HepG2 (cell line): Measurements from ENCODE around the gene G6PC3. TPM values are rescaled to one million over a fixed set of nuclear protein-coding genes. Genes with fewer than 3 reads are reported as not detected.

Experiments used
- ADNP ChIP-seq: sonication (generic); formaldehyde crosslinking; IDR thresholded peaks from 2 replicates; pipeline ENCODE4 v1.4.0; 2020; ENCODE audit warnings: missing genetic modification reagents
- CCDC6 ChIP-seq: sonication (generic); formaldehyde crosslinking; IDR thresholded peaks from 2 replicates; pipeline ENCODE4 v1.8.1; 2022; ENCODE audit warnings: mild to moderate bottlenecking, missing genetic modification reagents, moderate library complexity
- CREM ChIP-seq, 2 experiments: sonication (generic) in 1 of 2; formaldehyde crosslinking in 1 of 2; IDR thresholded peaks; 2 replicates each; pipeline versions ENCODE4 v1.4.0 to v1.6.1; 2016 to 2020; ENCODE audit warnings: antibody characterized with exemption in 1 of 2, mild to moderate bottlenecking in 1 of 2, missing genetic modification reagents in 1 of 2
- FOXP1 ChIP-seq, 2 experiments: fragments of 450-650 bp in 1 of 2; IDR thresholded peaks; 2 replicates each; pipeline ENCODE4 v1.6.1; 2017 to 2018; ENCODE audit warnings: antibody characterized with exemption in 1 of 2
- HOXD1 ChIP-seq: sonication (generic); formaldehyde crosslinking; IDR thresholded peaks from 2 replicates; pipeline ENCODE4 v1.5.0; 2020; ENCODE audit warnings: missing genetic modification reagents
- MIXL1 ChIP-seq: IDR thresholded peaks from 2 replicates; pipeline ENCODE4 v1.6.1; 2016
- NR2C2 ChIP-seq: sonication (generic); formaldehyde crosslinking; IDR thresholded peaks from 2 replicates; pipeline ENCODE4 v1.4.0; 2020; ENCODE audit warnings: missing genetic modification reagents, mild to moderate bottlenecking, moderate library complexity, borderline replicate concordance
- PHF8 ChIP-seq: sonication (generic); formaldehyde crosslinking; IDR thresholded peaks from 2 replicates; pipeline ENCODE4 v1.5.0; 2020; ENCODE audit warnings: missing genetic modification reagents
- RBAK ChIP-seq: sonication (generic); formaldehyde crosslinking; IDR thresholded peaks from 2 replicates; pipeline ENCODE4 v1.5.1; 2020; ENCODE audit warnings: mild to moderate bottlenecking, missing genetic modification reagents
- RBFOX2 ChIP-seq: fragments of 200-400 bp; formaldehyde crosslinking; IDR thresholded peaks from 2 replicates; pipeline ENCODE4 v1.6.1; 2017; ENCODE audit warnings: low read depth, mild to moderate bottlenecking, low read length
- RCOR2 ChIP-seq: IDR thresholded peaks from 2 replicates; pipeline ENCODE4 v1.6.1; 2016; ENCODE audit warnings: missing biosample characterization, missing genetic modification reagents
- RELA ChIP-seq: sonication (generic); formaldehyde crosslinking; IDR thresholded peaks from 2 replicates; pipeline ENCODE4 v1.4.0; 2020; ENCODE audit warnings: missing genetic modification reagents
- RFX3 ChIP-seq: IDR thresholded peaks from 2 replicates; pipeline ENCODE4 v1.6.1; 2016; ENCODE audit warnings: missing biosample characterization, missing genetic modification reagents
- RFXANK ChIP-seq: IDR thresholded peaks from 2 replicates; pipeline ENCODE4 v1.6.1; 2016
- SMAD3 ChIP-seq: sonication (generic); formaldehyde crosslinking; IDR thresholded peaks from 2 replicates; pipeline ENCODE4 v1.4.0; 2020; ENCODE audit warnings: missing genetic modification reagents
- SRSF4 ChIP-seq: fragments of 200-400 bp; formaldehyde crosslinking; IDR thresholded peaks from one replicate; pipeline ENCODE4 v1.6.1; 2018; ENCODE audit warnings: mild to moderate bottlenecking, low read depth, low read length, moderate library complexity; ENCODE audit not compliant: poor library complexity, severe bottlenecking
- ZNF160 ChIP-seq: sonication (generic); formaldehyde crosslinking; IDR thresholded peaks from 2 replicates; pipeline ENCODE4 v1.8.0; 2022; ENCODE audit warnings: mild to moderate bottlenecking, inconsistent platforms, missing genetic modification reagents
- ZNF296 ChIP-seq: sonication (generic); formaldehyde crosslinking; conservative IDR thresholded peaks from 2 replicates; pipeline ENCODE4 v1.5.0; 2020; ENCODE audit warnings: mild to moderate bottlenecking, missing genetic modification reagents
- ZNF350 ChIP-seq: sonication (generic); formaldehyde crosslinking; IDR thresholded peaks from 2 replicates; pipeline ENCODE4 v1.4.0; 2020; ENCODE audit warnings: mild to moderate bottlenecking, low read depth, missing genetic modification reagents, borderline replicate concordance
- ZNF501 ChIP-seq: sonication (generic); formaldehyde crosslinking; IDR thresholded peaks from 2 replicates; pipeline ENCODE4 v1.5.1; 2020; ENCODE audit warnings: mild to moderate bottlenecking, moderate library complexity, missing genetic modification reagents
- ZNF616 ChIP-seq: sonication (generic); formaldehyde crosslinking; IDR thresholded peaks from 2 replicates; pipeline ENCODE4 v1.5.0; 2020; ENCODE audit warnings: low read depth, mild to moderate bottlenecking, missing genetic modification reagents
- ZNF788 ChIP-seq: sonication (generic); formaldehyde crosslinking; IDR thresholded peaks from 2 replicates; pipeline ENCODE4 v1.5.0; 2020; ENCODE audit warnings: mild to moderate bottlenecking, missing genetic modification reagents, borderline replicate concordance
- ZNF850 ChIP-seq: sonication (generic); formaldehyde crosslinking; conservative IDR thresholded peaks from 2 replicates; pipeline ENCODE4 v1.9.0; 2021; ENCODE audit warnings: mild to moderate bottlenecking, missing genetic modification reagents
- ZSCAN22 ChIP-seq: sonication (generic); formaldehyde crosslinking; IDR thresholded peaks from 2 replicates; pipeline ENCODE4 v1.4.0; 2020; ENCODE audit warnings: mild to moderate bottlenecking, missing genetic modification reagents
- polyA plus RNA-seq, 8 experiments: library from polyadenylated mRNA; depleted of rRNA in 3 of 8; stranded (reverse) in 7 of 8; unstranded in 1 of 8; fragments of >200 nt; fragmentation: Illumina TruSeq in 4 of 8; extraction: Trizol in 4 of 8; gene quantifications; 2 replicates each; pipeline versions ENCODE4 v1.2.1 to v1.2.3, GENCODE V29; 2011 to 2016; ENCODE audit warnings: low read depth in 4 of 8, missing spikeins in 1 of 8, mixed read lengths in 1 of 8; ENCODE audit not compliant: insufficient read depth in 1 of 8
- total RNA-seq, 5 experiments: library from RNA; depleted of rRNA; stranded (reverse); fragments of >200 nt; fragmentation: Illumina TruSeq; extraction: Trizol; gene quantifications; 2 replicates each; pipeline ENCODE4 v1.2.3, GENCODE V29; 2016; ENCODE audit warnings: low read depth in 1 of 5
- TF ChIP-seq, protein P1 (sequence below): sonication (generic); formaldehyde crosslinking; IDR thresholded peaks from 2 replicates; pipeline ENCODE4 v1.4.0; 2020; ENCODE audit warnings: missing genetic modification reagents, borderline replicate concordance
- TF ChIP-seq, protein P2 (sequence below): IDR thresholded peaks from 2 replicates; pipeline ENCODE4 v1.6.1; 2016; ENCODE audit warnings: control low read depth

The G6PC3 gene
- total and polyA plus RNA-seq, 2 of the 13 experiments (the other 11 are each of a cell fraction or from before 2014, with no cell fraction given): 38.5 to 75.8 TPM

DNA sequence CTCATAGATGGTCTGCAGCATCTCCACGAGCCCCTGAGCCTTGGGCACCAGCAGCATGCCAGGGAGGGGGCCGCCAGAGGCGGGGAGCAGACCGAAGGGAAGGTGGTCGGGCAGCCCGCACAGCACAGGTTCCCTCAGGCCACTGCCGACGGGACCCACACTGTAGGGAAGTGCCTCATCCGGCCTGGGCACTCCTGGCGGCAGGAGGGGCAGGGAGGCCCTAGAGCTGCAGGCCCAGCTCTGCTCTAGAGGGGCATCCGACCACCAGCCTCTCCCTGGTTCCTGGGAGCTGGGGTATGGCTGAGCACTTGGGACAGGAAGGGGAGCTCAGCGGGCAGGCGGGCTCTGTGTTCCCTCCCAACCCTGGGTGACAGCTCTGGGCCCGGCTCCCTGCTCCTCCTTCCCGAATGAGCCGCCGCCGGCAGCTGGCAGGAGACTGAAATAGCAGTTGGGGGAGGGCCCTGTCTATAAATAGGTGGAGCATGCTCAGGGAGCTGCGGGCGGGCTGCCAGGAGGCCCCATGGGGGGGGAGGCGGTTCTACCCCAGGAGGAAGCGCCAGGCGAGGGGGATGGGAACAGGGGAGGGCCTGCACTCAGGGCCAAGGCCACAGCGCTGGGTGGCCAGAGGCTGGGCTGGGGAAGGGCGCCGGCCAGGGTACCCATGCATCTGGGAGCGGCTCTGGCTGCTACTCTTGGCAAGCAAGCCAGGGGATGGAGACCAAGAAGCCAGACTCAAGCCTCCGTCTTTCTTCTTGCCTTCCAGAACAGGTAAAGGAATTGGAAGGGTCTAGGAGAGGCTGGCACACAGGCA is 40.5 kb downstream of the G6PC3 start (continued):
- TF ChIP-seq, protein P1, sequence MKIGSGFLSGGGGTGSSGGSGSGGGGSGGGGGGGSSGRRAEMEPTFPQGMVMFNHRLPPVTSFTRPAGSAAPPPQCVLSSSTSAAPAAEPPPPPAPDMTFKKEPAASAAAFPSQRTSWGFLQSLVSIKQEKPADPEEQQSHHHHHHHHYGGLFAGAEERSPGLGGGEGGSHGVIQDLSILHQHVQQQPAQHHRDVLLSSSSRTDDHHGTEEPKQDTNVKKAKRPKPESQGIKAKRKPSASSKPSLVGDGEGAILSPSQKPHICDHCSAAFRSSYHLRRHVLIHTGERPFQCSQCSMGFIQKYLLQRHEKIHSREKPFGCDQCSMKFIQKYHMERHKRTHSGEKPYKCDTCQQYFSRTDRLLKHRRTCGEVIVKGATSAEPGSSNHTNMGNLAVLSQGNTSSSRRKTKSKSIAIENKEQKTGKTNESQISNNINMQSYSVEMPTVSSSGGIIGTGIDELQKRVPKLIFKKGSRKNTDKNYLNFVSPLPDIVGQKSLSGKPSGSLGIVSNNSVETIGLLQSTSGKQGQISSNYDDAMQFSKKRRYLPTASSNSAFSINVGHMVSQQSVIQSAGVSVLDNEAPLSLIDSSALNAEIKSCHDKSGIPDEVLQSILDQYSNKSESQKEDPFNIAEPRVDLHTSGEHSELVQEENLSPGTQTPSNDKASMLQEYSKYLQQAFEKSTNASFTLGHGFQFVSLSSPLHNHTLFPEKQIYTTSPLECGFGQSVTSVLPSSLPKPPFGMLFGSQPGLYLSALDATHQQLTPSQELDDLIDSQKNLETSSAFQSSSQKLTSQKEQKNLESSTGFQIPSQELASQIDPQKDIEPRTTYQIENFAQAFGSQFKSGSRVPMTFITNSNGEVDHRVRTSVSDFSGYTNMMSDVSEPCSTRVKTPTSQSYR (CRISPR knock-in tag): peak; percentile 99
- TF ChIP-seq RCOR2 (CRISPR knock-in tag): peak; percentile 97
- peak; percentile 91 for TF ChIP-seq MIXL1 (CRISPR knock-in tag)
- peak; percentile 23 for TF ChIP-seq HOXD1 (CRISPR knock-in tag)
- TF ChIP-seq ZNF501: peak; percentile 100
- peak; percentile 20; the same call in 1 of the 2 replicates for TF ChIP-seq ZNF296 (CRISPR knock-in tag)
- TF ChIP-seq RBAK (CRISPR knock-in tag): no peak
- TF ChIP-seq CREM (IDR thresholded peaks at IDR 0.05): peak; percentile 83
- no peak for TF ChIP-seq CREM (CRISPR knock-in tag; IDR thresholded peaks at IDR 0.05)
- TF ChIP-seq FOXP1 (IDR thresholded peaks at IDR 0.05): no peak
- TF ChIP-seq FOXP1 (CRISPR knock-in tag; IDR thresholded peaks at IDR 0.05): peak; percentile 86
- peak; percentile 92 for TF ChIP-seq ZNF160 (CRISPR knock-in tag)
- no peak for TF ChIP-seq ADNP (CRISPR knock-in tag)
- no peak for TF ChIP-seq SRSF4
- peak; percentile 87; the same call in 1 of the 2 replicates for TF ChIP-seq CCDC6 (CRISPR knock-in tag)
- peak; percentile 99 for TF ChIP-seq ZNF350 (CRISPR knock-in tag)
- 0 out of 2 replicates have a peak, but pooled peaks have one; percentile 36 for TF ChIP-seq RFX3 (CRISPR knock-in tag)
- peak; percentile 50; the same call in 1 of the 2 replicates for TF ChIP-seq RELA (CRISPR knock-in tag)
- peak; percentile 82 for TF ChIP-seq ZNF616 (CRISPR knock-in tag)
- TF ChIP-seq SMAD3 (CRISPR knock-in tag): peak; percentile 95
- peak; percentile 87 for TF ChIP-seq NR2C2
- TF ChIP-seq RBFOX2: peak; percentile 93
- peak; percentile 73 for TF ChIP-seq PHF8 (CRISPR knock-in tag)
- TF ChIP-seq, protein P2, sequence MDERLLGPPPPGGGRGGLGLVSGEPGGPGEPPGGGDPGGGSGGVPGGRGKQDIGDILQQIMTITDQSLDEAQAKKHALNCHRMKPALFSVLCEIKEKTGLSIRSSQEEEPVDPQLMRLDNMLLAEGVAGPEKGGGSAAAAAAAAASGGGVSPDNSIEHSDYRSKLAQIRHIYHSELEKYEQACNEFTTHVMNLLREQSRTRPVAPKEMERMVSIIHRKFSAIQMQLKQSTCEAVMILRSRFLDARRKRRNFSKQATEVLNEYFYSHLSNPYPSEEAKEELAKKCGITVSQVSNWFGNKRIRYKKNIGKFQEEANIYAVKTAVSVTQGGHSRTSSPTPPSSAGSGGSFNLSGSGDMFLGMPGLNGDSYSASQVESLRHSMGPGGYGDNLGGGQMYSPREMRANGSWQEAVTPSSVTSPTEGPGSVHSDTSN (CRISPR knock-in tag): peak; percentile 8
- TF ChIP-seq ZSCAN22: peak; percentile 81; the same call in 1 of the 2 replicates
- TF ChIP-seq ZNF788 (CRISPR knock-in tag): peak; percentile 100
- TF ChIP-seq RFXANK (CRISPR knock-in tag): peak; percentile 92
- TF ChIP-seq ZNF850: 0 out of 2 replicates have a peak, but pooled peaks have one; percentile 32
